H1 (cell line): Measurements from ENCODE around the gene CDYL. TPM values are rescaled to one million over a fixed set of nuclear protein-coding genes. Genes with fewer than 3 reads are reported as not detected.

Experiments
- CTCF ChIA-PET: fragments of 300-600 bp; sonication (Branson Sonifier 250); formaldehyde crosslinking; loops from one replicate; lab custom pipeline; 2021; ENCODE audit not compliant: partially characterized antibody; lab: Charles Lee
- POLR2A ChIA-PET: fragments of 300-600 bp; sonication (Branson Sonifier 250); formaldehyde crosslinking; loops from one replicate; lab custom pipeline; 2021; ENCODE audit warnings: inconsistent platforms; ENCODE audit not compliant: partially characterized antibody; lab: Charles Lee
- DNase-seq, 2 experiments: peaks; one replicate each; pipeline versions ENCODE4 v3.0.0 to v3.0.0-alpha.2; 2010 to 2022; ENCODE audit warnings: low spot score in 2 of 2, low read depth in 1 of 2, mixed read lengths in 1 of 2
- FAIRE-seq: peaks from 2 replicates; lab custom pipeline; 2011; peaks lifted over from hg19 to GRCh38; lab: Jason Lieb, UNC
- H2AFZ ChIP-seq: 2 replicates; pipeline ENCODE4 v1.8.1; 2012; ENCODE audit warnings: low read length, inconsistent platforms
- H2AK5ac ChIP-seq: 2 replicates; pipeline ENCODE4 v1.6.1; 2013; ENCODE audit warnings: low read depth, low read length
- H2BK120ac ChIP-seq: replicated peaks from 2 replicates; pipeline ENCODE3; 2013; ENCODE audit warnings: low read depth, low read length, inconsistent platforms
- H2BK12ac ChIP-seq: 2 replicates; pipeline ENCODE4 v1.6.1; 2013; ENCODE audit warnings: low read depth, low read length
- H2BK15ac ChIP-seq: 2 replicates; pipeline ENCODE4 v1.6.1; 2013; ENCODE audit warnings: low read length
- H2BK20ac ChIP-seq: 2 replicates; pipeline ENCODE4 v1.6.1; 2013; ENCODE audit warnings: low read length
- H2BK5ac ChIP-seq: 2 replicates; pipeline ENCODE4 v1.6.1; 2013; ENCODE audit warnings: low read depth, low read length
- H3K14ac ChIP-seq: 2 replicates; pipeline ENCODE4 v1.6.1; 2013; ENCODE audit warnings: inconsistent platforms; ENCODE audit not compliant: insufficient read length
- H3K18ac ChIP-seq: 2 replicates; pipeline ENCODE4 v1.6.1; 2013; ENCODE audit warnings: low read length; ENCODE audit errors: extremely low read depth
- H3K23ac ChIP-seq: 2 replicates; pipeline ENCODE4 v1.6.1; 2013; ENCODE audit warnings: inconsistent platforms; ENCODE audit not compliant: insufficient read length
- H3K23me2 ChIP-seq: 2 replicates; pipeline ENCODE4 v1.6.1; 2013; ENCODE audit warnings: low read depth, low read length
- H3K27ac ChIP-seq: 2 replicates; pipeline ENCODE4 v1.6.1; 2011; ENCODE audit warnings: low read depth, low read length, inconsistent platforms
- H3K27me3 ChIP-seq, 4 experiments: replicated peaks in 1 of 4; 1 replicate in 1 of 4; 2 replicates in 3 of 4; pipeline versions ENCODE4 v1.6.1 to v1.8.1; 2011 to 2013; ENCODE audit warnings: low read length in 3 of 4, mild to moderate bottlenecking in 3 of 4, inconsistent platforms in 2 of 4, mixed read lengths in 2 of 4, moderate library complexity in 1 of 4; ENCODE audit not compliant: control insufficient read depth in 3 of 4, insufficient read depth in 3 of 4; ENCODE audit errors: extremely low read depth in 1 of 4
- H3K36me3 ChIP-seq, 4 experiments: 2 replicates each; pipeline versions ENCODE4 v1.6.1 to v1.8.1; 2011 to 2013; ENCODE audit warnings: mild to moderate bottlenecking in 4 of 4, low read length in 3 of 4, moderate library complexity in 2 of 4, control low read depth in 1 of 4, inconsistent platforms in 1 of 4; ENCODE audit not compliant: insufficient read depth in 4 of 4, control insufficient read depth in 2 of 4
- H3K4ac ChIP-seq: replicated peaks from 2 replicates; pipeline ENCODE3; 2013; ENCODE audit warnings: low read length, low read depth, mixed read lengths, inconsistent platforms; ENCODE audit not compliant: insufficient read length
- H3K4me1 ChIP-seq, 4 experiments: replicated peaks in 1 of 4; 1 replicate in 1 of 4; 2 replicates in 3 of 4; pipeline versions ENCODE4 v1.6.1 to v1.8.1; 2011 to 2013; ENCODE audit warnings: low read length in 3 of 4, inconsistent platforms in 2 of 4, mixed read lengths in 1 of 4; ENCODE audit not compliant: insufficient read depth in 4 of 4, control insufficient read depth in 3 of 4
- H3K4me2 ChIP-seq, 2 experiments: 2 replicates each; pipeline versions ENCODE4 v1.6.1 to v1.8.1; 2011 to 2013; ENCODE audit warnings: low read depth in 2 of 2, low read length in 2 of 2, control low read depth in 1 of 2, inconsistent platforms in 1 of 2, mild to moderate bottlenecking in 1 of 2; ENCODE audit not compliant: insufficient read depth in 1 of 2
- H3K4me3 ChIP-seq, 4 experiments: fragments of 200-600, 300-600 bp in 1 of 4; sonication (generic), shearing (Covaris generic), sonication (Bioruptor Twin) in 1 of 4; 2 replicates each; pipeline versions ENCODE4 v1.5.1 to v1.8.1; 2011 to 2016; ENCODE audit warnings: low read length in 4 of 4, low read depth in 3 of 4, control low read depth in 2 of 4, inconsistent platforms in 2 of 4, mild to moderate bottlenecking in 2 of 4, mixed read lengths in 1 of 4, moderate library complexity in 1 of 4; ENCODE audit not compliant: insufficient read depth in 2 of 4; ENCODE audit errors: extremely low read depth in 1 of 4
- H3K56ac ChIP-seq: replicated peaks from 2 replicates; pipeline ENCODE3; 2013; ENCODE audit warnings: low read depth, mild to moderate bottlenecking, mixed read lengths, low read length, inconsistent platforms; ENCODE audit not compliant: insufficient read length
- H3K79me1 ChIP-seq: 2 replicates; pipeline ENCODE4 v1.6.1; 2013; ENCODE audit warnings: low read depth, low read length, control low read depth
- H3K79me2 ChIP-seq, 2 experiments: 2 replicates each; pipeline versions ENCODE4 v1.6.1 to v1.8.1; 2012 to 2013; ENCODE audit warnings: low read length in 2 of 2, mild to moderate bottlenecking in 2 of 2, inconsistent platforms in 1 of 2; ENCODE audit not compliant: insufficient read depth in 2 of 2, control insufficient read depth in 1 of 2
- H3K9ac ChIP-seq, 4 experiments: replicated peaks in 1 of 4; 1 replicate in 1 of 4; 2 replicates in 3 of 4; pipeline versions ENCODE4 v1.6.1 to v1.8.1; 2011 to 2013; ENCODE audit warnings: low read depth in 3 of 4, low read length in 3 of 4, control low read depth in 2 of 4, mild to moderate bottlenecking in 2 of 4, moderate library complexity in 2 of 4, inconsistent platforms in 1 of 4; ENCODE audit errors: extremely low read depth in 1 of 4
- H3K9me3 ChIP-seq, 2 experiments: 2 replicates each; pipeline versions ENCODE4 v1.6.1 to v1.8.1; 2012 to 2013; ENCODE audit warnings: mild to moderate bottlenecking in 2 of 2, moderate library complexity in 2 of 2, control low read depth in 1 of 2, inconsistent platforms in 1 of 2, low read depth in 1 of 2, low read length in 1 of 2, mixed read lengths in 1 of 2; ENCODE audit not compliant: insufficient read depth in 2 of 2
- H4K20me1 ChIP-seq, 2 experiments: replicated peaks in 1 of 2; 2 replicates each; pipeline versions ENCODE3 to v1.8.1; 2011 to 2013; ENCODE audit warnings: inconsistent platforms in 2 of 2, low read length in 2 of 2, mild to moderate bottlenecking in 1 of 2; ENCODE audit not compliant: insufficient read depth in 2 of 2, control insufficient read depth in 1 of 2
- H4K5ac ChIP-seq: 2 replicates; pipeline ENCODE4 v1.6.1; 2013; ENCODE audit warnings: low read length, low read depth, mixed read lengths, inconsistent platforms; ENCODE audit not compliant: insufficient read length
- H4K8ac ChIP-seq: 2 replicates; pipeline ENCODE4 v1.8.0; 2013; ENCODE audit warnings: mild to moderate bottlenecking, moderate library complexity, low read length, inconsistent platforms; ENCODE audit not compliant: insufficient read depth; ENCODE audit errors: extremely low read depth
- H4K91ac ChIP-seq: replicated peaks from 2 replicates; pipeline ENCODE3; 2013; ENCODE audit warnings: low read length, mixed read lengths, inconsistent platforms; ENCODE audit not compliant: insufficient read length
- ATF2 ChIP-seq: IDR thresholded peaks from 2 replicates; pipeline ENCODE4 v1.6.1; 2012; ENCODE audit warnings: low read length, inconsistent platforms
- ATF3 ChIP-seq: IDR thresholded peaks from 2 replicates; pipeline ENCODE4 v1.6.1; 2011; ENCODE audit warnings: low read depth, mild to moderate bottlenecking, low read length; ENCODE audit not compliant: insufficient read depth
- CEBPB ChIP-seq: IDR thresholded peaks from 2 replicates; pipeline ENCODE4 v1.6.1; 2012; ENCODE audit warnings: low read depth, low read length
- CREB1 ChIP-seq: IDR thresholded peaks from 2 replicates; pipeline ENCODE4 v1.6.1; 2012; ENCODE audit warnings: inconsistent platforms
- KDM5A ChIP-seq: fragments of 200-600 bp; IDR thresholded peaks from 2 replicates; pipeline ENCODE4 v1.7.1; 2012; ENCODE audit warnings: mild to moderate bottlenecking, low read length, inconsistent platforms, mixed read lengths
- NRF1 ChIP-seq: IDR thresholded peaks from 2 replicates; pipeline ENCODE4 v1.6.1; 2011; ENCODE audit warnings: mild to moderate bottlenecking, low read depth, low read length, improper control_type of control experiment
- RFX5 ChIP-seq: IDR thresholded peaks from 2 replicates; pipeline ENCODE4 v1.6.1; 2011; ENCODE audit warnings: low read depth, low read length, improper control_type of control experiment, borderline replicate concordance
- RXRA ChIP-seq: IDR thresholded peaks from 2 replicates; pipeline ENCODE4 v1.6.1; 2011; ENCODE audit warnings: low read depth, mild to moderate bottlenecking, low read length, moderate library complexity; ENCODE audit not compliant: insufficient read depth
- SP1 ChIP-seq: IDR thresholded peaks from 2 replicates; pipeline ENCODE4 v1.6.1; 2011; ENCODE audit warnings: low read depth, low read length
- SP4 ChIP-seq: IDR thresholded peaks from 2 replicates; pipeline ENCODE4 v1.6.1; 2012; ENCODE audit warnings: low read length, inconsistent platforms
- SUZ12 ChIP-seq: fragments of 200-600 bp; sonication (generic); IDR thresholded peaks from 2 replicates; pipeline ENCODE4 v1.6.1; 2012; ENCODE audit warnings: mild to moderate bottlenecking, inconsistent platforms, low read length, moderate library complexity, mixed read lengths
- TBP ChIP-seq: IDR thresholded peaks from 2 replicates; pipeline ENCODE4 v1.6.1; 2011; ENCODE audit warnings: low read depth, low read length, improper control_type of control experiment
- WGBS, 2 experiments: shearing (Covaris generic) in 1 of 2; methylation state at CpG; one replicate each; pipeline versions ENCODE4 v1.1.6 to v1.1.7; 2013 to 2015; ENCODE audit warnings: low lambda C conversion rate in 2 of 2, mixed read lengths in 2 of 2, inconsistent platforms in 1 of 2, low coverage in 1 of 2, missing lambda C conversion rate in 1 of 2; ENCODE audit not compliant: insufficient replicate concordance in 2 of 2, insufficient coverage in 1 of 2, insufficient read length in 1 of 2; ENCODE audit errors: extremely low coverage in 1 of 2, missing lambda C conversion rate in 1 of 2; 5-methylcytosine and 5-hydroxymethylcytosine counted together
- polyA plus RNA-seq, 7 experiments: library from polyadenylated mRNA; depleted of rRNA in 3 of 7; stranded (reverse) in 5 of 7; unstranded in 2 of 7; fragments of >200 nt in 5 of 7; fragments of 200-250 nt in 2 of 7; gene quantifications; 1 replicate in 5 of 7; 2 replicates in 1 of 7; 4 replicates in 1 of 7; pipeline versions ENCODE4 v1.2.1 to v1.2.3, GENCODE V29; 2011 to 2013; ENCODE audit warnings: missing spikeins in 2 of 7, mixed read lengths in 2 of 7
- total RNA-seq: library from RNA; stranded (reverse); fragmentation: NEBNext Ultra II Directional; extraction: Animal tissue kit (Norgen Biotek cat#: 25700); gene quantifications from 2 replicates; pipeline ENCODE4 v1.2.1, GENCODE V29; 2021

Gene CDYL
- total and polyA plus RNA-seq, 2 of the 8 experiments (the other 6 are each of a cell fraction or from before 2014, with no cell fraction given) = 56.4 to 119 TPM

GRCh38 chr6:4969609-4970285, 193.5 kb downstream of the CDYL start:
- Histone ChIP-seq H3K27me3 (no peaks in the 10 kb centered on the region; a peak in 1 of 7 replicates), H2AK5ac (no peak overlapping the region), H2BK120ac (no peak overlapping the region), H3K79me1 (no peaks in the 10 kb centered on the region), H4K20me1 (no peaks in the 10 kb centered on the region), H4K8ac (no peak overlapping the region), H4K91ac (no peak overlapping the region), H3K18ac (no peak overlapping the region), H4K5ac (no peak overlapping the region), H2BK12ac (no peak overlapping the region), H3K79me2 (no peaks in the 10 kb centered on the region), H3K9me3 (no peaks in the 10 kb centered on the region), H3K27ac (no peak overlapping the region), H3K14ac (no peak overlapping the region), H3K4me1 (peaks cover 7 to 11% (median 8%) of the 10 kb centered on the region in 4 experiments), H3K4ac (no peak overlapping the region), H3K9ac (no peak overlapping the region), H3K56ac (no peak overlapping the region), H3K23me2 (no peaks in the 10 kb centered on the region), H3K4me3 (no peak overlapping the region), H2AFZ (no peak overlapping the region), H2BK15ac (no peak overlapping the region), H3K36me3 (no peaks in the 10 kb centered on the region), H3K23ac (no peak overlapping the region), H2BK20ac (no peak overlapping the region), H2BK5ac (no peak overlapping the region), H3K4me2 (no peak overlapping the region)
- DNase-seq (no peak), FAIRE-seq (no peak)
- WGBS, 2 experiments = 86% methylated on average over 8 of the region's 8 CpGs; no CpG with 5 or more reads in 1 of the 2 experiments
- POLR2A ChIA-PET = no interaction called here
- CTCF ChIA-PET = interaction anchor here (1.2 to 3.8 kb wide), 2 partner anchors 60 to 61 kb away, joined by 4 to 12 read pairs; no protein-coding TSS in a partner anchor
- no peak for TF ChIP-seq SP4
- no peak for TF ChIP-seq CREB1
- TF ChIP-seq KDM5A = no peak
- TF ChIP-seq NRF1 = no peak
- TF ChIP-seq SP1 = no peak
- no peak for TF ChIP-seq CEBPB
- TF ChIP-seq ATF2 = no peak
- TF ChIP-seq ATF3 = no peak
- TF ChIP-seq RXRA = no peak
- TF ChIP-seq TBP = no peak
- no peak for TF ChIP-seq SUZ12
- TF ChIP-seq RFX5 = no peak
